ENCODE data around the gene CCDC50. TPM values are rescaled to one million over a fixed set of nuclear protein-coding genes. Genes with fewer than 3 reads are reported as not detected.

Gene CCDC50
- total RNA-seq, 1 experiment from 2014 or later, result 47.8 TPM

DNA sequence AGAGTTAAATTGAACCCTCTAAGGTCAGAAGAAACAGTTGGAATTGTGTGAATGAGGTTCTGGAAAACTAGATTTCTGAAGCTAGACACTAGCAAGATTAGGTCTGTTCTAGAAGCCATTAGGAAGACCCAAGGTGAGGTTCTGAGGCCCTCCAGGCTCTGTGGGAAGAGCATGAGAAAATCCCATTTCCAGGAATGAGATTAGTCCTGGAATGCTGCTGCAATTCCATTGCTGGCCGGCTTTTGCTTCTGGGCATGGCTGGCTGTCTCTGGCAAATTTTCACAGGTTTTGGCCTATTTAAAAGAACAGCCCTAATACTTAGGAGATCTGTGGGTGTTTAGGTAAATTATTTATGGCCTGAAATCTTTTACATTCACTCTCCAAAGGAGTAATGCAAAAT, 104.8 kb downstream of the CCDC50 start (continued):
- TF ChIP-seq JUND (IDR thresholded peaks at IDR 0.05) (no peak), EZH2 (IDR thresholded peaks at IDR 0.05) (no peak), EGR1 (IDR thresholded peaks at IDR 0.05; ENCODE audit: low read depth) (no peak)

- RAD21 ChIA-PET (ENCODE audit: low non-redundant PET in 1 of 2, low total read pairs in 2 of 2, uncharacterized antibody in 2 of 2, unreplicated experiment in 2 of 2), result no interaction called here
- no peaks in the 10 kb centered on the region for H3K36me3 ChIP-seq (ENCODE audit: control insufficient read depth in 1 of 2, insufficient read depth in 2 of 2, low read length in 2 of 2)
- no peaks in the 10 kb centered on the region for H3K9me2 ChIP-seq (ENCODE audit: insufficient read depth)
- POLR2A ChIA-PET, result no interaction called here
- H2AFZ ChIP-seq (ENCODE audit: low read depth, low read length, poor library complexity, severe bottlenecking), result no peak overlapping the region
- BruUV-seq (replicated peaks), result no TSS peak
- H4K20me1 ChIP-seq (ENCODE audit: insufficient read depth), result no peaks in the 10 kb centered on the region
- H3K79me2 ChIP-seq (ENCODE audit: insufficient read depth, low read length), result no peaks in the 10 kb centered on the region
- no peak overlapping the region for H3K27ac ChIP-seq (ENCODE audit: low read depth, low read length)
- no peak overlapping the region for H3K4me3 ChIP-seq (replicated peaks in 1 of 2; ENCODE audit: low read depth in 1 of 2, low read length in 2 of 2)
- no peak for TF ChIP-seq FOSL1 (IDR thresholded peaks at IDR 0.05; ENCODE audit: low read depth)
- no peak for TF ChIP-seq YY1 (IDR thresholded peaks at IDR 0.05; ENCODE audit: extremely low read depth, insufficient replicate concordance, low read depth, low read length)
- no peak for TF ChIP-seq EZH2phosphoT487 (IDR thresholded peaks at IDR 0.05; ENCODE audit: borderline replicate concordance)
- TF ChIP-seq, protein P1, sequence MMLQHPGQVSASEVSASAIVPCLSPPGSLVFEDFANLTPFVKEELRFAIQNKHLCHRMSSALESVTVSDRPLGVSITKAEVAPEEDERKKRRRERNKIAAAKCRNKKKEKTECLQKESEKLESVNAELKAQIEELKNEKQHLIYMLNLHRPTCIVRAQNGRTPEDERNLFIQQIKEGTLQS (IDR thresholded peaks at IDR 0.05), result no peak
- CTCF ChIA-PET, result no interaction called here
- H3K9ac ChIP-seq (ENCODE audit: low read length), result no peak overlapping the region
- H3K4me1 ChIP-seq (ENCODE audit: control insufficient read depth in 1 of 2, insufficient read depth in 2 of 2, low read length in 2 of 2), result no peaks in the 10 kb centered on the region
- no peak overlapping the region for H3K4me2 ChIP-seq (ENCODE audit: low read length)
- intact Hi-C loops (cut with micrococcal nuclease), result no loop called here
- H3K27me3 ChIP-seq (ENCODE audit: insufficient read depth, low read length), result no peaks in the 10 kb centered on the region
- DNase-seq (ENCODE audit: low read depth, low spot score) (no peak), ATAC-seq (no peak)
- H3K9me3 ChIP-seq (ENCODE audit: control insufficient read depth in 1 of 2, insufficient read depth in 1 of 2, low read depth in 1 of 2, low read length in 2 of 2), result no peaks in the 10 kb centered on the region
Measured at GRCh38 chr3:191435981-191436380, 106.8 kb downstream of the CCDC50 start.

- intact Hi-C loops (cut with micrococcal nuclease), result no loop called here
- H3K9me3 ChIP-seq (ENCODE audit: control insufficient read depth in 1 of 2, insufficient read depth in 1 of 2, low read depth in 1 of 2, low read length in 2 of 2), result no peaks in the 10 kb centered on the region
- no peaks in the 10 kb centered on the region for H3K27me3 ChIP-seq (ENCODE audit: insufficient read depth, low read length)
- DNase-seq (ENCODE audit: low read depth, low spot score) (no peak), ATAC-seq (no peak)
- H3K4me2 ChIP-seq (ENCODE audit: low read length), result no peak overlapping the region
- H3K9ac ChIP-seq (ENCODE audit: low read length), result no peak overlapping the region
- BruUV-seq (replicated peaks), result no TSS peak
- TF ChIP-seq, protein P2, sequence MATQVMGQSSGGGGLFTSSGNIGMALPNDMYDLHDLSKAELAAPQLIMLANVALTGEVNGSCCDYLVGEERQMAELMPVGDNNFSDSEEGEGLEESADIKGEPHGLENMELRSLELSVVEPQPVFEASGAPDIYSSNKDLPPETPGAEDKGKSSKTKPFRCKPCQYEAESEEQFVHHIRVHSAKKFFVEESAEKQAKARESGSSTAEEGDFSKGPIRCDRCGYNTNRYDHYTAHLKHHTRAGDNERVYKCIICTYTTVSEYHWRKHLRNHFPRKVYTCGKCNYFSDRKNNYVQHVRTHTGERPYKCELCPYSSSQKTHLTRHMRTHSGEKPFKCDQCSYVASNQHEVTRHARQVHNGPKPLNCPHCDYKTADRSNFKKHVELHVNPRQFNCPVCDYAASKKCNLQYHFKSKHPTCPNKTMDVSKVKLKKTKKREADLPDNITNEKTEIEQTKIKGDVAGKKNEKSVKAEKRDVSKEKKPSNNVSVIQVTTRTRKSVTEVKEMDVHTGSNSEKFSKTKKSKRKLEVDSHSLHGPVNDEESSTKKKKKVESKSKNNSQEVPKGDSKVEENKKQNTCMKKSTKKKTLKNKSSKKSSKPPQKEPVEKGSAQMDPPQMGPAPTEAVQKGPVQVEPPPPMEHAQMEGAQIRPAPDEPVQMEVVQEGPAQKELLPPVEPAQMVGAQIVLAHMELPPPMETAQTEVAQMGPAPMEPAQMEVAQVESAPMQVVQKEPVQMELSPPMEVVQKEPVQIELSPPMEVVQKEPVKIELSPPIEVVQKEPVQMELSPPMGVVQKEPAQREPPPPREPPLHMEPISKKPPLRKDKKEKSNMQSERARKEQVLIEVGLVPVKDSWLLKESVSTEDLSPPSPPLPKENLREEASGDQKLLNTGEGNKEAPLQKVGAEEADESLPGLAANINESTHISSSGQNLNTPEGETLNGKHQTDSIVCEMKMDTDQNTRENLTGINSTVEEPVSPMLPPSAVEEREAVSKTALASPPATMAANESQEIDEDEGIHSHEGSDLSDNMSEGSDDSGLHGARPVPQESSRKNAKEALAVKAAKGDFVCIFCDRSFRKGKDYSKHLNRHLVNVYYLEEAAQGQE (IDR thresholded peaks at IDR 0.05; ENCODE audit: low read depth), result no peak
- no peak for TF ChIP-seq CEBPB (IDR thresholded peaks at IDR 0.05; ENCODE audit: low read depth)
- H3K4me3 ChIP-seq (replicated peaks in 1 of 2; ENCODE audit: low read depth in 1 of 2, low read length in 2 of 2), result no peak overlapping the region
- no peak overlapping the region for H2AFZ ChIP-seq (ENCODE audit: low read depth, low read length, poor library complexity, severe bottlenecking)
- H3K4me1 ChIP-seq (ENCODE audit: control insufficient read depth in 1 of 2, insufficient read depth in 2 of 2, low read length in 2 of 2), result no peaks in the 10 kb centered on the region
- H3K79me2 ChIP-seq (ENCODE audit: insufficient read depth, low read length), result no peaks in the 10 kb centered on the region
- H4K20me1 ChIP-seq (ENCODE audit: insufficient read depth), result no peaks in the 10 kb centered on the region
- RAD21 ChIA-PET (ENCODE audit: low non-redundant PET in 1 of 2, low total read pairs in 2 of 2, uncharacterized antibody in 2 of 2, unreplicated experiment in 2 of 2), result no interaction called here
- POLR2A ChIA-PET, result no interaction called here
- no peaks in the 10 kb centered on the region for H3K9me2 ChIP-seq (ENCODE audit: insufficient read depth)
- CTCF ChIA-PET, result no interaction called here
- H3K27ac ChIP-seq (ENCODE audit: low read depth, low read length), result no peak overlapping the region
- H3K36me3 ChIP-seq (ENCODE audit: control insufficient read depth in 1 of 2, insufficient read depth in 2 of 2, low read length in 2 of 2), result no peaks in the 10 kb centered on the region
Measured at GRCh38 chr3:191438150-191438814, 109.1 kb downstream of the CCDC50 start.

All from HCT116 (cell line).